OCI-LY1 (cell line): ENCODE results near the gene XIRP2.

Experiments used
- H2AFZ ChIP-seq: fragments of 200-600 bp; sonication (generic), shearing (Covaris generic); 2 replicates; pipeline ENCODE4 v1.6.0; 2014; ENCODE audit warnings: antibody characterized with exemption, mild to moderate bottlenecking, low read length
- H3F3A ChIP-seq: fragments of 200-600 bp; sonication (generic), shearing (Covaris generic); 2 replicates; pipeline ENCODE4 v1.6.0; 2014; ENCODE audit warnings: mild to moderate bottlenecking, antibody characterized with exemption, low read length, moderate library complexity; ENCODE audit not compliant: insufficient read depth
- H3K27ac ChIP-seq: fragments of 200-600 bp; sonication (generic); 2 replicates; pipeline ENCODE4 v1.5.1; 2014; ENCODE audit warnings: low read length, mixed run types, mild to moderate bottlenecking, low read depth; ENCODE audit not compliant: poor library complexity, severe bottlenecking
- H3K27me3 ChIP-seq: fragments of 200-600 bp; sonication (generic); 2 replicates; pipeline ENCODE4 v1.6.0; 2014; ENCODE audit warnings: antibody characterized with exemption, mild to moderate bottlenecking, low read length, moderate library complexity; ENCODE audit not compliant: insufficient read depth
- H3K36me3 ChIP-seq: fragments of 200-600 bp; sonication (generic); 2 replicates; pipeline ENCODE4 v1.6.1; 2014; ENCODE audit warnings: mild to moderate bottlenecking, antibody characterized with exemption, low read length, moderate library complexity, mixed read lengths; ENCODE audit not compliant: insufficient read depth
- H3K4me1 ChIP-seq: fragments of 200-600 bp; sonication (generic); 2 replicates; pipeline ENCODE4 v1.5.1; 2014; ENCODE audit warnings: mild to moderate bottlenecking, low read length, moderate library complexity; ENCODE audit not compliant: insufficient read depth, severe bottlenecking
- H3K4me2 ChIP-seq: fragments of 200-600 bp; sonication (generic), shearing (Covaris generic); 2 replicates; pipeline ENCODE4 v1.6.1; 2014; ENCODE audit warnings: low read length
- H3K4me3 ChIP-seq: fragments of 200-600 bp; sonication (generic); 2 replicates; pipeline ENCODE4 v1.5.1; 2014; ENCODE audit warnings: low read length, low read depth, mild to moderate bottlenecking, mixed read lengths; ENCODE audit not compliant: poor library complexity, severe bottlenecking
- H3K79me2 ChIP-seq: fragments of 200-600 bp; shearing (Covaris generic); 2 replicates; pipeline ENCODE4 v1.6.1; 2016; ENCODE audit warnings: mixed run types, low read length, mixed read lengths; ENCODE audit not compliant: insufficient read depth
- H3K9ac ChIP-seq: fragments of 200-600 bp; sonication (generic), shearing (Covaris generic); 2 replicates; pipeline ENCODE4 v1.6.1; 2014; ENCODE audit warnings: mild to moderate bottlenecking, low read length, mixed read lengths
- H3K9me2 ChIP-seq: fragments of 200-600 bp; sonication (generic), shearing (Covaris generic); 2 replicates; pipeline ENCODE4 v1.6.1; 2014; ENCODE audit warnings: low read depth, mild to moderate bottlenecking, low read length, mixed read lengths
- H3K9me3 ChIP-seq: fragments of 200-600 bp; shearing (Covaris generic); 2 replicates; pipeline ENCODE4 v1.6.1; 2014; ENCODE audit warnings: low read length, mixed read lengths
- H4K20me1 ChIP-seq: fragments of 200-600 bp; sonication (generic), shearing (Covaris generic); 2 replicates; pipeline ENCODE4 v1.6.0; 2016; ENCODE audit warnings: mild to moderate bottlenecking, low read length; ENCODE audit not compliant: insufficient read depth
- CTCF ChIP-seq: fragments of 200-600 bp; sonication (generic), shearing (Covaris generic); IDR thresholded peaks from 2 replicates; pipeline ENCODE4 v1.5.1; 2017; ENCODE audit warnings: mild to moderate bottlenecking, antibody characterized with exemption, low read length, moderate library complexity, mixed read lengths
- EZH2 ChIP-seq: fragments of 200-600 bp; sonication (generic), shearing (Covaris generic); IDR thresholded peaks from 2 replicates; pipeline ENCODE4 v1.8.0; 2017; ENCODE audit warnings: borderline replicate concordance, mixed run types, mild to moderate bottlenecking, antibody characterized with exemption, low read length, moderate library complexity, mixed read lengths

The XIRP2 gene

GRCh38 chr2:166916987-166917386, 28.7 kb downstream of the XIRP2 start:
- Histone ChIP-seq H3K4me1 (no peaks in the 10 kb centered on the region), H3K27ac (no peak overlapping the region), H3K9me2 (no peaks in the 10 kb centered on the region), H2AFZ (no peak overlapping the region), H3F3A (no peaks in the 10 kb centered on the region), H3K9me3 (no peaks in the 10 kb centered on the region), H3K9ac (no peak overlapping the region), H3K79me2 (no peaks in the 10 kb centered on the region), H3K4me2 (no peak overlapping the region), H4K20me1 (no peaks in the 10 kb centered on the region), H3K36me3 (no peaks in the 10 kb centered on the region), H3K4me3 (no peak overlapping the region), H3K27me3 (no peaks in the 10 kb centered on the region)
- TF ChIP-seq EZH2 = no peak
- TF ChIP-seq CTCF = no peak

GRCh38 chr2:166917415-166917814, 29.1 kb downstream of the XIRP2 start:
- TF ChIP-seq CTCF (no peak), EZH2 (no peak)
- no peak overlapping the region for H3K4me2 ChIP-seq
- H3K36me3 ChIP-seq = no peaks in the 10 kb centered on the region

GRCh38 chr2:166921261-166921896, 33.1 kb downstream of the XIRP2 start:
- no peaks in the 10 kb centered on the region for H3F3A ChIP-seq
- H3K36me3 ChIP-seq = no peaks in the 10 kb centered on the region
- no peak overlapping the region for H3K4me3 ChIP-seq
- no peaks in the 10 kb centered on the region for H3K9me2 ChIP-seq
- no peaks in the 10 kb centered on the region for H3K4me1 ChIP-seq
- H4K20me1 ChIP-seq = no peaks in the 10 kb centered on the region
- TF ChIP-seq EZH2 (no peak), CTCF (no peak)
- no peaks in the 10 kb centered on the region for H3K27me3 ChIP-seq
- no peak overlapping the region for H3K9ac ChIP-seq
- H3K79me2 ChIP-seq = no peaks in the 10 kb centered on the region
- H2AFZ ChIP-seq = no peak overlapping the region
- H3K9me3 ChIP-seq = no peaks in the 10 kb centered on the region
- no peak overlapping the region for H3K4me2 ChIP-seq
- no peak overlapping the region for H3K27ac ChIP-seq

More at GRCh38 chr2:166917415-166917814, 29.1 kb downstream of the XIRP2 start:
- Histone ChIP-seq H3F3A (no peaks in the 10 kb centered on the region), H3K4me3 (no peak overlapping the region), H3K27me3 (no peaks in the 10 kb centered on the region), H2AFZ (no peak overlapping the region), H3K4me1 (no peaks in the 10 kb centered on the region), H3K27ac (no peak overlapping the region), H3K79me2 (no peaks in the 10 kb centered on the region), H3K9ac (no peak overlapping the region), H3K9me3 (no peaks in the 10 kb centered on the region), H3K9me2 (no peaks in the 10 kb centered on the region), H4K20me1 (no peaks in the 10 kb centered on the region)
